Neural cell (in vitro differentiated cells): ENCODE data around the gene HIBADH. TPM values are rescaled to one million over a fixed set of nuclear protein-coding genes. Genes with fewer than 3 reads are reported as not detected.

Source experiments
- H2AFZ ChIP-seq: fragments of 200-600, 300-800 bp; sonication (generic), shearing (Covaris generic); 2 replicates; pipeline ENCODE4 v1.6.0; 2014; ENCODE audit warnings: low read depth, mild to moderate bottlenecking, antibody characterized with exemption, low read length, moderate library complexity
- H3F3A ChIP-seq: fragments of 200-600 bp; shearing (Covaris generic); 2 replicates; pipeline ENCODE4 v1.6.1; 2016; ENCODE audit warnings: mild to moderate bottlenecking, moderate library complexity, mixed read lengths, antibody characterized with exemption, low read length; ENCODE audit not compliant: insufficient read depth, poor library complexity, severe bottlenecking
- H3K27ac ChIP-seq: fragments of 200-600, 300-800 bp; sonication (generic), shearing (Covaris generic); 2 replicates; pipeline ENCODE4 v1.5.1; 2014; ENCODE audit warnings: mild to moderate bottlenecking, low read length, moderate library complexity
- H3K27me3 ChIP-seq: fragments of 300-800, 200-600 bp; sonication (generic), shearing (Covaris generic); 2 replicates; pipeline ENCODE4 v1.6.0; 2014; ENCODE audit warnings: mild to moderate bottlenecking, low read depth, low read length, moderate library complexity; ENCODE audit not compliant: insufficient read depth
- H3K36me3 ChIP-seq: fragments of 300-800, 200-600 bp; sonication (generic), shearing (Covaris generic); 2 replicates; pipeline ENCODE4 v1.5.1; 2014; ENCODE audit warnings: mild to moderate bottlenecking, antibody characterized with exemption, low read length, moderate library complexity; ENCODE audit not compliant: insufficient read depth
- H3K4me2 ChIP-seq: fragments of 300-800, 200-600 bp; sonication (generic), shearing (Covaris generic); 2 replicates; pipeline ENCODE4 v1.6.0; 2014; ENCODE audit warnings: mild to moderate bottlenecking, low read length
- H3K4me3 ChIP-seq: fragments of 300-800, 200-600 bp; sonication (generic), shearing (Covaris generic); 2 replicates; pipeline ENCODE4 v1.5.1; 2014; ENCODE audit warnings: mild to moderate bottlenecking, low read length, moderate library complexity
- H3K79me2 ChIP-seq: fragments of 200-600 bp; shearing (Covaris generic); replicated peaks from 2 replicates; pipeline ENCODE4 v1.6.0; 2014; ENCODE audit warnings: mild to moderate bottlenecking, low read length, moderate library complexity; ENCODE audit not compliant: insufficient read depth
- H3K9ac ChIP-seq: fragments of 300-800, 200-600 bp; sonication (generic), shearing (Covaris generic); 2 replicates; pipeline ENCODE4 v1.6.1; 2016; ENCODE audit warnings: mild to moderate bottlenecking, low read length, mixed read lengths
- H3K9me2 ChIP-seq: fragments of 200-600 bp; shearing (Covaris generic); 2 replicates; pipeline ENCODE4 v1.6.1; 2016; ENCODE audit warnings: mild to moderate bottlenecking, low read length, mixed read lengths; ENCODE audit not compliant: insufficient read depth
- H3K9me3 ChIP-seq: fragments of 200-600, 300-800 bp; sonication (generic), shearing (Covaris generic); 2 replicates; pipeline ENCODE4 v1.6.1; 2016; ENCODE audit warnings: mild to moderate bottlenecking, mixed run types, low read length, moderate library complexity, mixed read lengths
- H4K20me1 ChIP-seq: fragments of 200-600 bp; shearing (Covaris generic); 2 replicates; pipeline ENCODE4 v1.6.1; 2016; ENCODE audit warnings: mild to moderate bottlenecking, mixed run types; ENCODE audit not compliant: insufficient read depth
- EP300 ChIP-seq: fragments of 450-650 bp; conservative IDR thresholded peaks from 2 replicates; pipeline ENCODE4 v1.6.1; 2014; ENCODE audit warnings: antibody characterized with exemption, mild to moderate bottlenecking, moderate library complexity; ENCODE audit not compliant: poor library complexity, severe bottlenecking
- EZH2 ChIP-seq: fragments of 200-600, 300-800 bp; shearing (Covaris generic), sonication (generic); IDR thresholded peaks from 2 replicates; pipeline ENCODE4 v1.6.1; 2014; ENCODE audit warnings: antibody characterized with exemption, low read length, borderline replicate concordance, mild to moderate bottlenecking; ENCODE audit not compliant: insufficient read depth, poor library complexity, severe bottlenecking
- MXI1 ChIP-seq: fragments of 450-650 bp; conservative IDR thresholded peaks from 2 replicates; pipeline ENCODE4 v1.6.1; 2014; ENCODE audit warnings: antibody characterized with exemption, mild to moderate bottlenecking; ENCODE audit not compliant: poor library complexity, severe bottlenecking
- POLR2AphosphoS5 ChIP-seq: IDR thresholded peaks from 2 replicates; pipeline ENCODE4 v1.6.1; 2012
- RAD21 ChIP-seq: fragments of 450-650 bp; conservative IDR thresholded peaks from 2 replicates; pipeline ENCODE4 v1.6.1; 2014; ENCODE audit warnings: antibody characterized with exemption, mild to moderate bottlenecking, moderate library complexity
- SMC3 ChIP-seq: fragments of 450-650 bp; conservative IDR thresholded peaks from 2 replicates; pipeline ENCODE4 v1.6.1; 2014; ENCODE audit warnings: antibody characterized with exemption, mild to moderate bottlenecking, moderate library complexity; ENCODE audit not compliant: poor library complexity
- TAF1 ChIP-seq: IDR thresholded peaks from 2 replicates; pipeline ENCODE4 v1.6.1; 2012; ENCODE audit warnings: low read depth
- polyA plus RNA-seq: library from polyadenylated mRNA; depleted of rRNA; stranded (reverse); fragments of >200 nt; gene quantifications from 2 replicates; pipeline ENCODE4 v1.2.3, GENCODE V29; 2014
- TF ChIP-seq, protein P1 (sequence below): IDR thresholded peaks from 2 replicates; pipeline ENCODE4 v1.6.1; 2012; ENCODE audit warnings: borderline replicate concordance
- TF ChIP-seq, protein P2 (sequence below): fragments of 450-650 bp; IDR thresholded peaks from 2 replicates; pipeline ENCODE4 v1.5.1; 2014; ENCODE audit warnings: antibody characterized with exemption, mild to moderate bottlenecking, moderate library complexity; ENCODE audit not compliant: poor library complexity, severe bottlenecking

Gene HIBADH
- polyA plus RNA-seq, 1 donor from 2014 or later, result 14.4 TPM

DNA sequence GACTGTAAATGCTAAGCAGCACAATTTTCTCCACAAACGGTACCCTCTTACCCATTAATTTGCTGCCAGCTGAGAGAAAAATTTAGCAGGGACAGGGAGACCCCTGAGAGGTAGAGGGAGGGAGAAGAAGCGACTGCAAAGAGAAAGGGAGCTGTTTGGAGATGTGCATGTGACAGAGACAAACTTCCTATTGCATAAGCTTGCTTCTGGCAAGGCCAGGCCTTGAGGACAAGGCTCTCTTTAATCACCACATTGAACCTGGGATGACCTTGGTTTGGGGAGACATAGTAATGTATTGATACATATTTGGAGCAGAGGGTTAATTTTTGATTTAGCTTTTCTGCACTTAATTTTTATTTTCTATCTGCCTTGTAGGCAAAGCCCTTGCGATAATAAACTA, 31.1 kb upstream of the HIBADH start:
- Histone ChIP-seq H3K79me2 (no peaks in the 10 kb centered on the region), H2AFZ (no peak overlapping the region), H3K9me2 (no peaks in the 10 kb centered on the region), H3K4me2 (no peak overlapping the region), H3K27ac (no peak overlapping the region), H3K4me3 (no peak overlapping the region), H3K9me3 (no peaks in the 10 kb centered on the region), H3F3A (no peaks in the 10 kb centered on the region), H3K9ac (no peak overlapping the region), H3K27me3 (no peaks in the 10 kb centered on the region), H3K36me3 (no peaks in the 10 kb centered on the region), H4K20me1 (no peaks in the 10 kb centered on the region)
- no peak for TF ChIP-seq MXI1
- TF ChIP-seq, protein P1, sequence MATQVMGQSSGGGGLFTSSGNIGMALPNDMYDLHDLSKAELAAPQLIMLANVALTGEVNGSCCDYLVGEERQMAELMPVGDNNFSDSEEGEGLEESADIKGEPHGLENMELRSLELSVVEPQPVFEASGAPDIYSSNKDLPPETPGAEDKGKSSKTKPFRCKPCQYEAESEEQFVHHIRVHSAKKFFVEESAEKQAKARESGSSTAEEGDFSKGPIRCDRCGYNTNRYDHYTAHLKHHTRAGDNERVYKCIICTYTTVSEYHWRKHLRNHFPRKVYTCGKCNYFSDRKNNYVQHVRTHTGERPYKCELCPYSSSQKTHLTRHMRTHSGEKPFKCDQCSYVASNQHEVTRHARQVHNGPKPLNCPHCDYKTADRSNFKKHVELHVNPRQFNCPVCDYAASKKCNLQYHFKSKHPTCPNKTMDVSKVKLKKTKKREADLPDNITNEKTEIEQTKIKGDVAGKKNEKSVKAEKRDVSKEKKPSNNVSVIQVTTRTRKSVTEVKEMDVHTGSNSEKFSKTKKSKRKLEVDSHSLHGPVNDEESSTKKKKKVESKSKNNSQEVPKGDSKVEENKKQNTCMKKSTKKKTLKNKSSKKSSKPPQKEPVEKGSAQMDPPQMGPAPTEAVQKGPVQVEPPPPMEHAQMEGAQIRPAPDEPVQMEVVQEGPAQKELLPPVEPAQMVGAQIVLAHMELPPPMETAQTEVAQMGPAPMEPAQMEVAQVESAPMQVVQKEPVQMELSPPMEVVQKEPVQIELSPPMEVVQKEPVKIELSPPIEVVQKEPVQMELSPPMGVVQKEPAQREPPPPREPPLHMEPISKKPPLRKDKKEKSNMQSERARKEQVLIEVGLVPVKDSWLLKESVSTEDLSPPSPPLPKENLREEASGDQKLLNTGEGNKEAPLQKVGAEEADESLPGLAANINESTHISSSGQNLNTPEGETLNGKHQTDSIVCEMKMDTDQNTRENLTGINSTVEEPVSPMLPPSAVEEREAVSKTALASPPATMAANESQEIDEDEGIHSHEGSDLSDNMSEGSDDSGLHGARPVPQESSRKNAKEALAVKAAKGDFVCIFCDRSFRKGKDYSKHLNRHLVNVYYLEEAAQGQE, result no peak
- TF ChIP-seq TAF1, result no peak
- TF ChIP-seq RAD21, result no peak
- no peak for TF ChIP-seq SMC3
- TF ChIP-seq EZH2, result no peak

DNA sequence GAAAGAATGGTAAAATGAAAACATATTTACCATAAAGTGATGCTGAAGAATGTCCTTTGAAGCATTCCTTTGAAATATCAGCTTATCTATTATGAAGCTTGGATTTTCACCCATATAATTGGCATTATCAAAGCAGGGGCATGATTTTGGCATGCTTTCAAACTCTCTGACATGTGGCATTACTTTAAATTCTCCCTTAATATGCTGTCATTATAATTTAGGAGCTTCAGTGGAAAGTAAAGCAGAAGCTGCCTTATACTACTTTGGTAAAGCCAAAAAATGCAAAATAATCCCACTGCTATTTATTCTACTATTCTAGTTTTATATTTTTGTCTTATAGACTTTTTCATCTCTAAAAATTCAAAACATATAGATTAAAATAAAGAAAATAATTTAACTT, 28.0 kb upstream of the HIBADH start:
- no peaks in the 10 kb centered on the region for H3F3A ChIP-seq
- no peaks in the 10 kb centered on the region for H3K9me3 ChIP-seq
- H3K36me3 ChIP-seq, result no peaks in the 10 kb centered on the region
- no peaks in the 10 kb centered on the region for H4K20me1 ChIP-seq
- H3K9ac ChIP-seq, result no peak overlapping the region
- H3K27ac ChIP-seq, result no peak overlapping the region
- no peaks in the 10 kb centered on the region for H3K27me3 ChIP-seq
- H2AFZ ChIP-seq, result no peak overlapping the region
- H3K9me2 ChIP-seq, result no peaks in the 10 kb centered on the region
- TF ChIP-seq, protein P1, result no peak
- no peak for TF ChIP-seq TAF1
- TF ChIP-seq, protein P2, sequence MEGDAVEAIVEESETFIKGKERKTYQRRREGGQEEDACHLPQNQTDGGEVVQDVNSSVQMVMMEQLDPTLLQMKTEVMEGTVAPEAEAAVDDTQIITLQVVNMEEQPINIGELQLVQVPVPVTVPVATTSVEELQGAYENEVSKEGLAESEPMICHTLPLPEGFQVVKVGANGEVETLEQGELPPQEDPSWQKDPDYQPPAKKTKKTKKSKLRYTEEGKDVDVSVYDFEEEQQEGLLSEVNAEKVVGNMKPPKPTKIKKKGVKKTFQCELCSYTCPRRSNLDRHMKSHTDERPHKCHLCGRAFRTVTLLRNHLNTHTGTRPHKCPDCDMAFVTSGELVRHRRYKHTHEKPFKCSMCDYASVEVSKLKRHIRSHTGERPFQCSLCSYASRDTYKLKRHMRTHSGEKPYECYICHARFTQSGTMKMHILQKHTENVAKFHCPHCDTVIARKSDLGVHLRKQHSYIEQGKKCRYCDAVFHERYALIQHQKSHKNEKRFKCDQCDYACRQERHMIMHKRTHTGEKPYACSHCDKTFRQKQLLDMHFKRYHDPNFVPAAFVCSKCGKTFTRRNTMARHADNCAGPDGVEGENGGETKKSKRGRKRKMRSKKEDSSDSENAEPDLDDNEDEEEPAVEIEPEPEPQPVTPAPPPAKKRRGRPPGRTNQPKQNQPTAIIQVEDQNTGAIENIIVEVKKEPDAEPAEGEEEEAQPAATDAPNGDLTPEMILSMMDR, result no peak
- TF ChIP-seq SMC3, result no peak
- TF ChIP-seq MXI1, result no peak
- no peak for TF ChIP-seq POLR2AphosphoS5
- no peak for TF ChIP-seq EZH2
- no peak for TF ChIP-seq RAD21
- TF ChIP-seq EP300, result no peak
- no peak overlapping the region for H3K4me3 ChIP-seq
- no peak overlapping the region for H3K4me2 ChIP-seq
- no peaks in the 10 kb centered on the region for H3K79me2 ChIP-seq
